Endothelial cell of umbilical vein (primary cell): ENCODE results near the gene TMEM154. TPM values are rescaled to one million over a fixed set of nuclear protein-coding genes. Genes with fewer than 3 reads are reported as not detected.

Source experiments
- BruUV-seq: library from RNA; stranded (reverse); fragments of 400-500 nt; replicated peaks from 2 replicates; lab custom pipeline; 2021; lab: Mats Ljungman, UMichigan
- CTCF ChIA-PET: fragments of 300-600, 350-600 bp; sonication (Branson Sonifier 250); formaldehyde crosslinking; loops from one replicate; lab custom pipeline; 2021; ENCODE audit warnings: antibody characterized with exemption, inconsistent platforms; lab: Charles Lee
- POLR2A ChIA-PET: fragments of 300-600, 350-600 bp; sonication (Branson Sonifier 250); formaldehyde crosslinking; loops from one replicate; lab custom pipeline; 2021; ENCODE audit warnings: antibody characterized with exemption, inconsistent platforms; lab: Charles Lee
- DNase-seq: peaks from one replicate; pipeline ENCODE4 v3.0.0-alpha.2; 2011; ENCODE audit warnings: low read depth, low spot score
- FAIRE-seq: peaks from 2 replicates; lab custom pipeline; 2011; peaks lifted over from hg19 to GRCh38; lab: Jason Lieb, UNC
- H2AFZ ChIP-seq: 2 replicates; pipeline ENCODE4 v1.6.0; 2012; ENCODE audit warnings: low read depth, low read length, control low read depth, inconsistent platforms
- H3K27ac ChIP-seq: 2 replicates; pipeline ENCODE4 v1.5.1; 2011; ENCODE audit warnings: low read depth, mild to moderate bottlenecking, control low read depth, low read length, moderate library complexity; ENCODE audit not compliant: insufficient read depth
- H3K27me3 ChIP-seq, 2 experiments: 2 replicates each; pipeline versions ENCODE4 v1.6.0 to v1.6.1; 2011; ENCODE audit warnings: low read length in 2 of 2, mixed read lengths in 1 of 2; ENCODE audit not compliant: control insufficient read depth in 2 of 2, insufficient read depth in 2 of 2
- H3K36me3 ChIP-seq, 2 experiments: 2 replicates in 1 of 2; 3 replicates in 1 of 2; pipeline ENCODE4 v1.5.1; 2011; ENCODE audit warnings: low read length in 2 of 2, mild to moderate bottlenecking in 1 of 2, moderate library complexity in 1 of 2; ENCODE audit not compliant: control insufficient read depth in 2 of 2, insufficient read depth in 2 of 2; ENCODE audit errors: extremely low read depth in 1 of 2
- H3K4me1 ChIP-seq: 3 replicates; pipeline ENCODE4 v1.5.1; 2011; ENCODE audit warnings: mild to moderate bottlenecking, low read length; ENCODE audit not compliant: control insufficient read depth, insufficient read depth; ENCODE audit errors: extremely low read depth
- H3K4me2 ChIP-seq: 2 replicates; pipeline ENCODE4 v1.6.1; 2011; ENCODE audit warnings: low read length, control low read depth, mixed read lengths; ENCODE audit not compliant: insufficient read depth
- H3K4me3 ChIP-seq, 3 experiments: fragments of 200-600 bp in 1 of 3; sonication (generic), shearing (Covaris generic) in 1 of 3; replicated peaks in 1 of 3; 2 replicates each; pipeline ENCODE4 v1.5.1; 2011 to 2016; ENCODE audit warnings: control low read depth in 3 of 3, low read length in 3 of 3, mild to moderate bottlenecking in 2 of 3, inconsistent platforms in 1 of 3, low read depth in 1 of 3, moderate library complexity in 1 of 3; ENCODE audit not compliant: insufficient read depth in 1 of 3
- H3K79me2 ChIP-seq: 2 replicates; pipeline ENCODE4 v1.6.0; 2012; ENCODE audit warnings: low read length, inconsistent platforms; ENCODE audit not compliant: control insufficient read depth, insufficient read depth
- H3K9ac ChIP-seq: replicated peaks from 2 replicates; pipeline ENCODE3; 2011; ENCODE audit warnings: low read length, control low read depth; ENCODE audit not compliant: insufficient read depth; ENCODE audit errors: extremely low read depth
- H3K9me1 ChIP-seq: replicated peaks from 3 replicates; pipeline ENCODE4 v1.6.0; 2011; ENCODE audit warnings: mild to moderate bottlenecking, low read length; ENCODE audit not compliant: control insufficient read depth, insufficient read depth; ENCODE audit errors: extremely low read depth
- H3K9me3 ChIP-seq: replicated peaks from 2 replicates; pipeline ENCODE4 v1.5.1; 2012; ENCODE audit warnings: low read length, inconsistent platforms; ENCODE audit not compliant: control insufficient read depth, insufficient read depth
- H4K20me1 ChIP-seq: replicated peaks from 2 replicates; pipeline ENCODE3; 2011; ENCODE audit warnings: mild to moderate bottlenecking, low read length; ENCODE audit not compliant: control insufficient read depth, insufficient read depth; ENCODE audit errors: extremely low read depth
- CTCF ChIP-seq, 2 donors: IDR thresholded peaks; 1 replicate in 1 of 2; 2 replicates in 1 of 2; pipeline ENCODE4 v1.5.1; 2011; ENCODE audit warnings: low read length in 2 of 2, mild to moderate bottlenecking in 2 of 2, moderate library complexity in 2 of 2, control low read depth in 1 of 2, inconsistent platforms in 1 of 2, low read depth in 1 of 2; ENCODE audit not compliant: insufficient read depth in 1 of 2; ENCODE audit errors: extremely low read depth in 1 of 2
- EZH2 ChIP-seq: IDR thresholded peaks from 2 replicates; pipeline ENCODE4 v1.6.1; 2012; ENCODE audit warnings: borderline replicate concordance, low read depth, mild to moderate bottlenecking, moderate library complexity, low read length, inconsistent platforms; ENCODE audit not compliant: severe bottlenecking
- FOS ChIP-seq: IDR thresholded peaks from 2 replicates; pipeline ENCODE4 v1.6.1; 2011; ENCODE audit warnings: mild to moderate bottlenecking, low read length, moderate library complexity, borderline replicate concordance; ENCODE audit not compliant: insufficient read depth
- GATA2 ChIP-seq: IDR thresholded peaks from 2 replicates; pipeline ENCODE4 v1.7.0; 2011; ENCODE audit warnings: low read depth, mild to moderate bottlenecking, moderate library complexity, mixed read lengths, low read length; ENCODE audit not compliant: insufficient read length, insufficient read depth
- JUN ChIP-seq: IDR thresholded peaks from 2 replicates; pipeline ENCODE4 v1.6.1; 2011; ENCODE audit warnings: borderline replicate concordance, low read depth; ENCODE audit not compliant: insufficient read length, insufficient read depth
- MAX ChIP-seq: IDR thresholded peaks from 2 replicates; pipeline ENCODE4 v1.6.1; 2011; ENCODE audit not compliant: insufficient read depth, insufficient read length
- MYC ChIP-seq: IDR thresholded peaks from one replicate; pipeline ENCODE4 v1.6.1; 2011; ENCODE audit warnings: mild to moderate bottlenecking, low read depth, low read length
- POLR2A ChIP-seq: IDR thresholded peaks from 2 replicates; pipeline ENCODE4 v1.6.1; 2012; ENCODE audit warnings: low read depth, mild to moderate bottlenecking, control low read depth, low read length
- POLR2AphosphoS5 ChIP-seq: IDR thresholded peaks from 2 replicates; pipeline ENCODE4 v1.6.1; 2012; ENCODE audit warnings: low read depth, mild to moderate bottlenecking, control low read depth, low read length, moderate library complexity; ENCODE audit not compliant: insufficient read depth
- dilution Hi-C: fragments of 300-500 bp; cut with MboI; formaldehyde crosslinking; loops from one replicate; pipeline ENCODE4 v1.15.0; 2019; ENCODE audit warnings: low sequenced_read_pairs; ENCODE audit not compliant: extremely low pct_ligation_motif_present
- intact Hi-C: fragments of 100-400 bp; cut with micrococcal nuclease; formaldehyde crosslinking; loops from one replicate; pipeline ENCODE4 v1.10.0; 2022
- polyA plus RNA-seq, 4 experiments: library from polyadenylated mRNA; depleted of rRNA in 3 of 4; stranded (reverse) in 3 of 4; unstranded in 1 of 4; fragments of >200 nt; gene quantifications; 2 replicates each; pipeline versions ENCODE4 v1.2.1 to v1.2.3, GENCODE V29; 2011 to 2012; ENCODE audit warnings: missing spikeins in 1 of 4
- total RNA-seq: library from RNA; stranded (reverse); gene quantifications from 2 replicates; pipeline ENCODE4 v1.2.3, GENCODE V29; 2021

Gene TMEM154
- total and polyA plus RNA-seq, 2 donors (not counting 3 experiments of a cell fraction or from before 2014, with no cell fraction given): 5.4 to 50.0 TPM

- POLR2A ChIA-PET: no interaction called here
- intact Hi-C loops: no loop called here
- Histone ChIP-seq H4K20me1 (no peaks in the 10 kb centered on the region), H3K9ac (no peak overlapping the region), H2AFZ (no peak overlapping the region), H3K9me3 (no peaks in the 10 kb centered on the region), H3K4me3 (no peak overlapping the region), H3K36me3 (no peaks in the 10 kb centered on the region), H3K27me3 (no peaks in the 10 kb centered on the region), H3K4me1 (peaks cover 6% of the 10 kb centered on the region), H3K9me1 (no peaks in the 10 kb centered on the region), H3K27ac (no peak overlapping the region), H3K4me2 (no peak overlapping the region), H3K79me2 (no peaks in the 10 kb centered on the region)
- dilution Hi-C loops: no loop called here
- CTCF ChIA-PET: interaction anchor here (1.0 to 5.8 kb wide), 4 partner anchors 68 to 191 kb away, joined by 3 to 46 read pairs (median 3); no protein-coding TSS in a partner anchor
- TF ChIP-seq CTCF (IDR thresholded peaks at IDR 0.05; ENCODE audit: extremely low read depth in 1 of 2, insufficient read depth in 1 of 2, low read depth in 1 of 2, low read length in 2 of 2) (no peak), MAX (no peak), FOS (no peak), EZH2 (no peak), POLR2AphosphoS5 (no peak), MYC (no peak), GATA2 (no peak), JUN (no peak), POLR2A (no peak)
- no TSS peak for BruUV-seq
- no peak for DNase-seq
- no peak for FAIRE-seq
These were observed 33.6 kb downstream of the TMEM154 start for GRCh38 chr4:152646221-152646620.
